SKM-1 treated with dmso at 0.1 percent for 144 hours (cell line): ENCODE measurements around the gene ELN.
"Not testable (repeated sequence)": the region's sequence is repeated elsewhere in the genome, so short reads cannot be mapped to it uniquely, and the experiment has no call there.

Experiments used
- DNase-seq: peaks from one replicate; lab custom pipeline; 2025; ENCODE audit not compliant: unreplicated experiment; lab: John Stamatoyannopoulos, UW

The ELN gene

DNA sequence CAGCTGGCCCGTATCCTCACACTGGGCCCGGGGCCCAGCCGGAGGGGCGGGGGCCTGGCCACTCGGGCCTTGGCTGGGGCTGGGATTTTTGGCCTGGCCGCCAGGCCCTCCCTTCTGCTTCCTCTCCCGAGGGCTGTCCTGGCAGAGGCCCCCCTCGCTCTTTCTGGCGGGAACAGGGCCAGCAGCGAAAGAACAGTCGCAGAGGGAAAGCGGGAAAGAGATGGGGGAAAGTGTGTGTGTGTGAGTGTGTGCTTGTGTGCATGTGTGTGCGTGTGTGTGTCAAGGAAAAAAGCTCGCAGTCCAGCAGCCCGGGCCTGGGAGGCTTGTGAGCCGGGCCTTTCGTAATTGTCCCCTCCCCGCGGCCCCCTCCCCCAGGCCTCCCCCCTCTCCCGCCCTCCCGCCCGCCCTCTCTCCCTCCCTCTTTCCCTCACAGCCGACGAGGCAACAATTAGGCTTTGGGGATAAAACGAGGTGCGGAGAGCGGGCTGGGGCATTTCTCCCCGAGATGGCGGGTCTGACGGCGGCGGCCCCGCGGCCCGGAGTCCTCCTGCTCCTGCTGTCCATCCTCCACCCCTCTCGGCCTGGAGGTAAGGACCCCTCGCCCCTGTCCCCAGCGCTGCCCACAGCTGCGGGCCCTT is at the start of gene ELN:
ELN (plus strand) TSS at position 491 of the 638 bp plus-strand sequence; CDS start at position 506, 15 bp downstream.
- no peak for DNase-seq

DNA sequence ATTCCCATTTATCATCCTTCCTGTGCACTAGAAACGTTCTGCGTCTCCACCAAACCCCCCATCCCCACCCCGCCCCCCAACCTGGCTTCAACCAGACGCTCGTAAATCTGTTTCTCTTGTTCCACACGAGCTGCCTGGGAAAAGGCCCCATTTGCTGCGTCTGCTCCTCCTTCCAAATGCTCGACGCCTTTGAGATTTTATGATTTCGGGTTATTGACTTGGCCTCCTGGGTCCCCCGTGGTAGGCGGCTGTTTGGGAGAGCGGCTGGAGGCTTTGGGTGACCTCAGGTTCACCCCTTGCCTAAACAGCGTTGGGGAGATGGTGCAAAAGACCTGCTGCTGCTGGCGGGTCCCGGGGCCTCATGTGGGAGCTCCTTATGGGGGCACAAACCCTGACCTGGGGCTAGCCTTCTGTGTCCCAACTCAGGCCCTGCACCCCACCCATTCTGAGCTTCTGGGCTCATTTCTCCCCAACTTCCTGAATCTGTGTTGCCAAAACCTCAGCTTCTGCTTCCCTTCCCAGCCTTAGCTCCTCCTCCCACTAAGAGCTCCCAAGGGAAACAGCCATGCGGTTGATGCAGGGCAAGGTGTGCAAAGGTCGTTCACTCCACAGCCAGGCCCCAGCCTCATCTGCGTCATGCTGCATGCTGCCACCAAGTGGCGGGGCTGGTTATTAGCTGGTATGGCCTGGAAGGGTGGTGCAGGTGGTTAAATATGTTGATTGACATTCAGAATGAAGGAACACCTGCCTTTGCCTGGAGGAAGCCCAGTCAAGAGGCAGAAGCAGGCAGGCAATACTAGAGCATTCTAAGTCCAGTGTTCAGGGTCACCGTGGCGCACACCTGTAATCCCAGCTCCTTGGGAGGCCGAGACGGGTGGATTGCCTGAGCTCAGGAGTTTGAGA is 49.1 kb upstream of the ELN start:
- peak; percentile 86 for DNase-seq

DNA sequence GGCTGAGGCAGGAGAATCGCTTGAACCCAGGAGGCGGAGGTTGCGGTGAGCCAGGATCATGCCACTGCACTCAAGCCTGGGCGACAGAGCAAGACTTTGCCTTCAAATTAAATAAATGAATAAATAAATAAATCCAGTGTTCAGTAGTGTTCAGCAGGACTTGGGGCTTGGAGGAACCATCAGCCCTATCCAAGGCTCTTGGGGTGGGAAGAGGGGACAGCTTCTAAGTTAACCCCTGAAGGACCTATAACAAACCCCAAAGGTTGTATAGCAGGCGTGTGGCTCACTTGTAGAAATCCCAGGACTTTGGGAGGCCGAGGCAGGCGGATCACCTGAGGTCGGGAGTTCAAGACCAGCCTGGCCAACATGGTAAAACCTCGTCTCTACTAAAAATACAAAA is 48.3 kb upstream of the ELN start:
- not testable (repeated sequence) for DNase-seq

DNA sequence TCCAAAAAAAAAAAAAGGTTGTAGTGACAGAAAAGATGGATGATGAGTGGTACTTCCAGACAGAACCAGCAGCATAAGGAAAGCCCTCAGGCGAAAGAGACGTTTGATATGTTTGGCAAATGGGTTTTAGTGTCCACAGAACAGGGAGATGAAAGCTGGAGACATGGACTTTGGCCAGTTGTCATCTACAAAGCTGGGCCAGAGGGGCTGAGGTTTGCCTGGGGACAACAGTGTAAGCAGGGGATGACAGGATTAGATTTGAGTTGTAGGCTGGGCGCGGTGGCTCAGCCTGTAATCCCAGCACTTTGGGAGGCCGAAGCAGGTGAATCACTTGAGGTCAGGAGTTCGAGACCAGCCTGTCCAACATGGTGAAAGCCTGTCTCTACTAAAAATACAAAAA is 47.8 kb upstream of the ELN start:
- DNase-seq, result no peak

DNA sequence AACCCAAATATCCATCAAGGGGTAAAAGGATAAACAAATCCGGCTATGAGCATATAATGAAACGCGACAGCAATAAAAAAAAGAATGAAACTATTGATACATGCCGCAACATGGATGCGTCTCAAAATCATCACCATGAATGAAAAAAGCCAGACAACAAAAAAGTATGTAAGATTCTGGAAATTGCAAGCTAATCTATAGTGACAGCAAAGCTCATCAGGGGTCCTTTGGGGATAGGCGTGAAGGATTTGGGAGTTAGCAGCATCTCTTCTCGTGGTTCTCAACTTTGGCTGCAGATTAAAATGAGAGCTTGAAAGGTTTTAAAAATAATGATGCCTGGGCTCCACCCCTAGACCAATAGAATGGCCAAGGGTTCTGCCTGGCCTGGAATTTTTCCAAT is 46.0 kb upstream of the ELN start:
- no peak for DNase-seq

DNA sequence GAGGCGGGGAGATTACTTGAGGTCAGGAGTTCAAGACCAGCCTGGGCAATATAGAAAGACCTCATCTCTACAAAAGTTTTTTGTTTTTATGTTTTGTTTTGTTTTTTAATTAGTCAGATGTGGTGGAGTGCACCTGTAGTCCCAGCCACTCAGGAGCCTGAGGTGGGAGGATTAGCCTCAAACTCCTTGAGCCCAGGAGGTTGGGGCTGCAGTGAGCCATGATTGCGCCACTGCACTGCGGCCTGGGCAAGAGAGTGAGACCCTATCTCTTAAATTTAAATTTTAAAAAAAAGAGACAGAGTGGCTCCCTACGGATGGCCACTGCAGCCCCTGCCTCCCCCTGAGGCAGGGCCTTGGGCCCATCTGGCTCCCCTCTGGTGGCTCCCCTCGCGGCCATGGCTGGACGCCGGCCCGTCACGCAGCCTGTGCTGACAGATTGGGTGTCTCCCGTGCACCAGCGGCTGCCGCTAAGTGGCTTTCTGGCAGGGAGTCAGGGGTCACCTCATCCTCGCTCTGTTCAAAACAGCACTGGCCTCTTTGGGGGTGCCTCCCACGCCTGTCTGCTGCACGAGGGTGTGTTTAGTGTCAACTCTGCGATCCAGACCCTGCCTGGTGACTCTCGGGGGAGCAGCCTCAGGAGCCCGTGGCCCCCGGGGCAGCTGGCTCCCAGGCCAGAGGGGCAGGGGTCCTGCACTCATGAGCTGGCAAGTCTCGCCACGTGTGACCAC is 44.4 kb upstream of the ELN start:
- no peak for DNase-seq

DNA sequence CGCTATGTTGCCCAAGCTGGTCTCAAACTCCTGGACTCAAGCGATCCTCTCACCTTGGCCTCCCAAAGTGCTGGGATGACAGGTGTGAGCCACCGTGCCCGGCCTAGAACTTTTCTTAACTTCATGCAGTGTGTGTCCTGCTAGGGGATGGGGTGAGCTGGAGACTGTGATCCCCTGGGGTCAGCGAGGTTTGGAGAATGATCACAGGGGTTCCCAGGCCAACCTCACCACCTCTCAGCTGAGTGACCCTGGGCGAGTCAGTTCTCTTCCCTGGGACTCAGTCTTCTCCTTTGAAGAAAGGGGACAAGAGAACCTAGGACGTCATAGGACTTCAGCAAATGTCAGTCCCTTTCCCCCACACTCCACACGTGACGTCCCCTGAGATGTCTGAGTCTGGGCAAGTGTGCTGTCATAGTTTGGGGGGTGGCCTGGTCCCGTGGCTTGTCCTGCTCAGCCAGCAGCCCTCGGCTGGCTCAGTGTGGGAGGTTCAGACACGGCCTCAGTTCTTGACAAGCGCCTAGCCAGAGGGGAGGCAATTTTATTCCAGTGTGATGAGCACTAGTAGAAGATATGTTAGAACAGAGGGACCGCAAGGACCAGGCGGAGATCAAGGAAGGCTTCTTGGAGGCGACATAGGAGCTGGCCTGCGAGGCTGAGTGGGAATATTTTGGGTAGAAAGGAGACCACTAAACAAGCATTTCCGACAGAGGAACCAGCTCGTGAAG is 43.3 kb upstream of the ELN start:
- no peak for DNase-seq

DNA sequence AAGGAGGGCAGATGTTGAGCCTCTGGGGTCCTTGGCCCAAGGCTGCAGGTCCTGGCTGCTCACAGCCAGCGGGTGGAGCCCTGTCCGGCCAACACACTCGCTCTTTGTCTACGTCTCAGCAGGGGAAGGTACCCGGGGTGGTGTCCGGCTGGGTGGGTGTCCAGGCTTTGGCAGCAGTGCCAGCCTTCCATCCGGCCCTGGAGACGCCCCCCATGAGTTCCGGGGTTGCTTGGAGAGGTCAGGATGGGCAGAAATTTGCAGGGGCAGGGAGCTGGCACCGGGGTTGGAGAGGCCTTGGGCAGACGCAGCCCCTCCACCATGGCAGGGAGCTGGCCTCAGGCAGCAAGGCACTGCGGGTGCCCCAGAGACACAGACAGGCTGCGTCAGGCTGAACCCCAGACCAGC is 42.2 kb upstream of the ELN start:
- DNase-seq, result no peak

DNA sequence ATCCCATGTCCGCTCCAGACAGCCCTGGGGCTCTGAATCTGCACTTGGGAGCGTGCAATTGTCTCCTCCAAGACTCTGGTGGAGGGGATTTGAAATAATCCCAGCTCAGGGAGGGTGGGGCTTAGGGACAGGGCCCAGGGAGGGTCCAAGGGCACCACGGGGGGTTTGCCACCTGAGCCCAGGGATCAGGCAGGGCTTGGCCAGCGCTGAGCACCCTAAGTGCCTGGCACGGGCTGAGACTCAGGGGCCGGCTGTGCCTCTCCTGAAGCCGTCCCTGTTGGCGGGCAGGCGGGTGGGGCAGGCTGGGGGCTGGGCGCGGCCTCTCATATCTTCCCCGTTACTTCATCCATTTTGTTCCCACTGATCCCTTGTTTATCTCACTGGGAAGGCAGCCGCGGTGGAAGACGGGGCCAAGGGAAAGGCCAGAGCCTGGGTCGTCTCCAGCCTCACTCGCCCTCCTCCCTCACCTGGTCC is 41.8 kb upstream of the ELN start:
- DNase-seq, result no peak

DNA sequence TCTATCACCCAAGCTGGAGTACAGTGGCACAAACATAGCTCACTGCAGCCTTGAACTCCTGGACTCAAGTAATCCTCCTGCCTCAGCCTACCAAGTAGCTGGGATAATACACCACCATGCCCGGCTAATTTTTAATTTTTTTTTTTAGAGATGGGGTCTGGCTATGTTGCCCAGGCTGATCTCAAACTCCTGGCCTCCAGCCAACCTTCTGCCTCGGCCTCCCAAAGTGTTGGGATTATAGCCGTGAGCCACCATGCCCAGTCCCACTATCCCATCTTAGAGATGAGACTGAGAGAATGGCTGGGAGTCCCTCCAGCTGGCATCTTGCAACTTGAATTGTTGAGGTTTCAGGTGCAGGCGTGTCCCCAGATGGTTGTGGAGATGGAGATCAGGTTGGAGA is 40.7 kb upstream of the ELN start:
- no peak for DNase-seq

DNA sequence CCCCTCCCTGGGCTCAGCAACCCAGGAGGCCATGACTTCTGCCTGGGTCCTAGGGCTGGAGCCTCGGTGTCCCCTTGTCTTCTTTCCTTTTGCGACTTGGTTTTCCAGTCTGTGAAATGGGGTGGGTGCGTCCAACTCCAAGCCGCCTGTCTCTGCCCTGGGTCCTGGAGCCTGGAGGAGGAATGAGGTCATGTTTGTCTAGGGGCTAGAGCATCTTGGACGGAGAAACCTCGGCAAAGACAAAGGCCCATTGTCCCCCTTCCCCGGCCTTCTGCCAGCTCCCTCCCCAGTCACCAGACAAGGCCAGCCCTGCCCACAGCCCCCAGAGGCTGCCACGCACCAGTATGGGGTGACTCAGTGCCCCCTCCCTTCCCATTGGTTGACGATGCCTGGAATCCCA is 39.8 kb upstream of the ELN start:
- no peak for DNase-seq

DNA sequence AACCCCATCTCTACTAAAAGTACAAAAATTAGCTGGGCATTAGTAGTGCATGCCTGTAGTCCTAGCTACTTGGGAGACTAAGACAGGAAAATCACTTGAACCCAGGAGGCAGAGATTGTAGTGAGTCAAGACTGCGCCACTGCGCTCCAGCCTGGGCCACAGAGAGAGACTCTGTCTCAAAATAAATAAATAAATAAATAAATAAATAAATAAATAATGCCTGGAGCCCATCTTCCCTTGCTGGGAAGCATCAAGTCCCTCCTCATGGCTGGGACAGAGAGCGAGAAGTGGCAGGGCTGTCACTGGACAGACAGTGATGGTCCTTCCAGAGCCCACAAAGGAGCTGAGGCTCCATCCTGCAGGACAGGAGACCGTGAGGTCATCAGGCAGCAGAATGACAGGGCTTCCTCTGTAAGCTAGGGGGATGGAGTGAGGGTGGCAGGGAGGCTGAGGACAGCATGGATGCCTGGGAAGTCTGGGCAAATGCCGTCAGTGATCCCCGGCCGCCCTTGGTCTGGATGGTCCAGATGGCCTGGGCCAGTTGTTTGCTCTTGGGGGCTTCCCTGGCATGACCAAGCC is 36.4 kb upstream of the ELN start:
- no peak for DNase-seq

DNA sequence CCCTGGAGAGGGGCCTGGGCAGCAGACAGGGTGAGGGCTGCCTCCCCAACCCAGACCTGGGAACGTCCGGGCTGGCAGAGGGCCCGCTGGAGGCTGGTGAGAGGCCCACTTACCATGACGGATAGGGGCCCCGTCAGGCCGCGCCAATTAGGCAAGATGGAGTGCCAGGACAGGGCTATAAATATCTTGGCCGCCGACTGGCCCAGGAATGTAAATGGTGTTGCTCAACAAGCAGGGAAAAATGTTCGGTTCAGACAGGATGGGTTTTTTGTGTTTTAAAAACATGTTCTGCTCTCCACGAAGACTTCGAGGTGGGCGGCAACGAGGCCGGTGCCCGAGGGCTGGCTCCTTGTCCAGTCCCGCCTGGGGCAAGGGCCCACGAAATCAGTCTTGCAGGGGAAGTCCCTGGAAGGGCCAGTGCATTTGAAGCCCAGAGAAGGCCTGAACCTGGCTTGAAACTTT is 35.8 kb upstream of the ELN start:
- no peak for DNase-seq

DNA sequence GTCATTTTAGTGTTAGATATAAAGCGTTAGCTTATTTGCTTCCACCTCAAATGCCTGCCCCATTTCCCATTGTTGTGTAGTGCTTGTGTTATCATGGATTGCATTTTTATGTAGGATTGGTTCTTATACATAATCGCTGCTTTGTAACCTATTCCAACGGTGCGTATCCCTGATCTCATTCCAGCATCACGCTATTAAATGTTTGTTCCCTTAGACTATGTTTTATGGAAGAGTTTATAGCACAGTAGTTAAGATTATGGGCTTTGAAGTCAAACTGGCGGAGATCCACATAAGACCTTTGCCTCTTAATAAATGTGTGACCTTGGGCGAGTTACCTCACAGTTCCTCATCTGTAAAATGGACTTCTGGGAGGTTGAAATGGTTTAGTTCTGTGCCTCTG is 34.0 kb upstream of the ELN start:
- DNase-seq, result no peak

DNA sequence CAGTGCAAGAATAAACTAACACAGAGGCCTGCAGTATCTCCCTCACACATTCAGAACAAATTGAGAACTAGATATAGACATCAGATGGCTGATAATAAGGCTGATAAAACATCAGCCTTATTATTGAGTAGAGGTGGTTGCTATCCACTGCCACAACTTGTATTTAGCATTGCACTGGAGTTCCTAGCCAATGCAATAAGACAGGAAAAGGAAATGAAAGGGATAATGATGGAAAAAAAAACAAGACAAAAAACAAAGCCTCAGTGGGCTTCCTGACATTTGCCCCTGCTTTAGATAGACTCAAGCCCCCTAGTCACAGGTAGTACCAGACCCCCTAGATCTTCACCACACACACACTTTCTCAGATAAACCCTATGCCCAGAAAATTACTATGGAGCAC is 33.2 kb upstream of the ELN start:
- no peak for DNase-seq

DNA sequence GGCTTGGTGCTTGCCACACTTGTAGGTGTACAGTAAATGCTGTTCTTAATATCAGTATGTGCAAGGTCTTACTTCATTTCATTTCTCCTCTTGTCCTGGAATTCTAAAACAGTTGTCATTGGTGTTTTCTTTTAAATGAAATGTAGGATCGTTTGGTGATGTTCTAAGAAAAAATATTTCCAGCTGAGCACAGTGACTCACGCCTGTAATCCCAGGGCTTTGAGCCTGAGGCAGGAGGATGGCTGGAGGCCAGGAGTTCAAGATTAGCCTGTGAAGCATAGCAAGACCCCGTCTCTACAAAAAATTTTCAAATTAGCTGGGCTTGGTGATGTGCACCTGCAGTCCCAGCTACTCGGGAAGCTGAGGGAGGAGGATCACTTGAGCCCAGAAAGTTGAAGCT is 32.6 kb upstream of the ELN start:
- no peak for DNase-seq

DNA sequence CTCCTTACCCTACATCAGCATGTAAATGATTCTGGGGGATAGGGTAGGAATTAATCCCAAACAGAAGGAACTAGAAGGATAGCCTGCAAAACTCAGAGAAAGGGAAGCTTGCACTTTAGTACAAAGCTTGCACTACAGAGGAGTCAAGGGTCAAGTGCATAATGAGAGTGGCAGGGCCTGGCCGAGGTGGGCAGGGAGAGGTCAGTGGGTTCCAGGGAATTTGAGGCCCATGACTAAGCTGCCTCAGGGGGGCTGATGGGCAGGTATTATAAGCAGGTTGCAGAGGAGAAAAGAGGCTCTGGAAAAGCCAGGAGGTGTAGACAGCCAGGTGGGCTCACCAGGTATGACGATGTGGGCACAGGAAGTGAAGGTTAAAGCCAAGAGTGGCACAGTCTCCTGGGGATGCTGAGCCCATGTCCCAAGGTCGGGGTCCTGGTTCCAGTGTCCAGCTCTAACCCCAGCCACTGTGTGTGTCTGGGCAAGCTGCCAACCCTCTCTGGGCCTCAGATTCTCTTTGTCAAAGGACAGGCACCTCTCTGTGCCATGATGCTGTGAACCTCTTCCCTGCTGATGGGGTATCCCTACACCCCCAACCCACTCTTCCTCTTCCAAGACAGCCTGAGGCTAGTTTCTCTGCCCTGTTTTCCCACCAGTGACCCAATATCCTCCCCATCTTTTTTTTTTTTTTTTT is 32.0 kb upstream of the ELN start:
- DNase-seq, result no peak

DNA sequence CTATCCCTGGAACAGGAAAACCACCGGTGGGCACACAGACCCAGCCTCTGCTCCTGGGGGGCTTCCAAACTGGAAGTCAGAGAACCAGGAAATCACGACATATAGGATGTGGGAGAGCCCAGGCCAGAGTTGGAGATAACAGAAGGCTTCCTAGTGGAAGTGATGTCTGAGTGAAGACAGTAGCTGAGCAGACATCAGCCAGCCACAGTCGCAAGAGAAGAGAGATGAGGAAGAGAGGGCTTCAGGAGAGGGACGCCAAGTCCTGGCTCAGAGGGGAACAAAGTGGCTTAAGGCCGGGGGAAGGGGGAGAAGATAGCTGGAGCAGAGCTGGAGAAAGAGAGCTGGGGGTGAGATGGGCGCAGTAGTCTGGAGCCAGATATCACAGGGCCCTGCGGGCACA is 30.9 kb upstream of the ELN start:
- DNase-seq, result no peak

DNA sequence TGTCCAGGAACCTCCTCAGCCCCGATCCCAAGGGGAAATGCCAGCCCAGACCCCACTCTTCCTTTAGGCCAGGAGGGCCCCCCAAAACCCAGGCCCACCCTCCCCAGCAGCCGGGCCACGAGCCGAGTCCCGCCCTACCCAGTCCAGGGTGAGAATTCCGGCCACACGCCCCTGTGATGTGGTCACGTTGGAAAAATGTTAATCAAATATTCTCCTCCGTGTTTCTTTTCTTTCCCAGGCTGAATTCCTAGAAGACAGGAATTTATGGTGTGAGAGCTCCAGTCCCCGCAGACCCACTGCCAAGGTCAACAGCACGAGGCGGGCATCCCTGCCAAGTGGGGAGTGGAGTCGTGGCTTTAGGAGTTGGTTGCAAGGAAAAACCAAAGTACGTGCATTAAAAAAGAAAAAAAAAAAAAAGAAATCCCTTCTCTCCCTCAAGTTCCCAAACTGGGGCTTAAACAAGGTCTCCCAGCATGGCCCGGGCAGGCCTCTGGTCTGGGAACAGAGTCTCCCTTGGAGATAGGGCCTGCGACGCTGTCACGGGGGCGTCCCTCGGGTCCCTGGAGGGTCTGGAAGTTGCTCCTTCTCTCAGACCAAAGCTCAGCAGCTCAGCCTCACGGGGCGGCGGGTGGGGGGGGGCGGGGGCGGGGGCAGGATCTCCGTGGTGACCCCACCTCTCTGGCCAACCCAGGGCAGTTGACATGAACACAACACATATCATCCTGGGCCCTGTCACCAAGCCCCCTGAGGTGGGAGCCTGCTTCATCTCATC is 28.1 kb upstream of the ELN start:
- peak; percentile 23 for DNase-seq
